ENCODE measurements around the gene CDRT4.
"Not testable (repeated sequence)": the region's sequence is repeated elsewhere in the genome, so short reads cannot be mapped to it uniquely, and the experiment has no call there.

The CDRT4 gene

GRCh38 chr17:15467592-15467991, at the start of gene CDRT4:
Gene CDRT4 (minus strand): TSS chr17:15467621. CDS start chr17:15440238, 27,383 bp downstream.
- no peak for FAIRE-seq

GRCh38 chr17:15516150-15516549, 48.7 kb upstream of the CDRT4 start:
- no peak for FAIRE-seq

- no peak for FAIRE-seq
These were observed 47.0 kb upstream of the CDRT4 start for GRCh38 chr17:15514469-15514868.

- FAIRE-seq = no peak
These were observed 46.5 kb upstream of the CDRT4 start for GRCh38 chr17:15513856-15514459.

GRCh38 chr17:15513058-15513791, 45.8 kb upstream of the CDRT4 start:
- FAIRE-seq = no peak

GRCh38 chr17:15512071-15512709, 44.8 kb upstream of the CDRT4 start:
- FAIRE-seq = no peak

- no peak for FAIRE-seq
These were observed 43.7 kb upstream of the CDRT4 start for GRCh38 chr17:15511142-15511541.

- FAIRE-seq = no peak
These were observed 42.9 kb upstream of the CDRT4 start for GRCh38 chr17:15510361-15510760.

GRCh38 chr17:15509095-15509494, 41.7 kb upstream of the CDRT4 start:
- no peak for FAIRE-seq

- no peak for FAIRE-seq
These were observed 41.0 kb upstream of the CDRT4 start for GRCh38 chr17:15508466-15508865.

- no peak for FAIRE-seq
These were observed 40.5 kb upstream of the CDRT4 start for GRCh38 chr17:15507896-15508295.

GRCh38 chr17:15507001-15507400, 39.6 kb upstream of the CDRT4 start:
- FAIRE-seq = no peak

GRCh38 chr17:15505708-15506107, 38.3 kb upstream of the CDRT4 start:
- FAIRE-seq = not testable (repeated sequence)

- no peak for FAIRE-seq
These were observed 36.3 kb upstream of the CDRT4 start for GRCh38 chr17:15503731-15504130.

- FAIRE-seq = no peak
These were observed 35.1 kb upstream of the CDRT4 start for GRCh38 chr17:15502369-15503112.

- no peak for FAIRE-seq
These were observed 34.4 kb upstream of the CDRT4 start for GRCh38 chr17:15501793-15502192.

GRCh38 chr17:15501282-15501681, 33.9 kb upstream of the CDRT4 start:
- FAIRE-seq = no peak

GRCh38 chr17:15498107-15498506, 30.7 kb upstream of the CDRT4 start:
- FAIRE-seq = no peak

- FAIRE-seq = no peak
These were observed 29.6 kb upstream of the CDRT4 start for GRCh38 chr17:15496735-15497670.

GRCh38 chr17:15494821-15495220, 27.4 kb upstream of the CDRT4 start:
- FAIRE-seq = no peak

- no peak for FAIRE-seq
These were observed 26.2 kb upstream of the CDRT4 start for GRCh38 chr17:15493693-15494035.

Data from G401.6 (cell line).